GM21423 (cell line): ENCODE data around the gene ASB7.
"Not testable (repeated sequence)": the region's sequence is repeated elsewhere in the genome, so short reads cannot be mapped to it uniquely, and the experiment has no call there.

Experiments used
- ATAC-seq: cut with Tn5 transposase; IDR thresholded peaks from one replicate; pipeline ENCODE4 v1.9.1; 2021; ENCODE audit warnings: mild to moderate bottlenecking, moderate library complexity; ENCODE audit not compliant: unreplicated experiment

The ASB7 gene

GRCh38 chr15:100602064-100602822, at the start of gene ASB7, which contains the start of gene LINS1:
Gene ASB7, plus strand, starts transcription at chr15:100602589. Its CDS starts 9,628 bp downstream, at chr15:100612217.
Gene LINS1, minus strand, starts transcription at chr15:100602184. Its CDS starts 21,342 bp downstream, at chr15:100580842.
- ATAC-seq: peak; percentile 90

- ATAC-seq: no peak
Observed at GRCh38 chr15:100553468-100553867, 48.9 kb upstream of the ASB7 start.

GRCh38 chr15:100558771-100559254, 43.6 kb upstream of the ASB7 start:
- ATAC-seq: no peak

GRCh38 chr15:100559330-100559729, 43.1 kb upstream of the ASB7 start:
- no peak for ATAC-seq

GRCh38 chr15:100560323-100560722, 42.1 kb upstream of the ASB7 start:
- ATAC-seq: no peak

- ATAC-seq: no peak
Observed at GRCh38 chr15:100565591-100565990, 36.8 kb upstream of the ASB7 start.

GRCh38 chr15:100566850-100567628, 35.4 kb upstream of the ASB7 start:
- ATAC-seq: no peak

- ATAC-seq: no peak
Observed at GRCh38 chr15:100569391-100569790, 33.0 kb upstream of the ASB7 start.

- ATAC-seq: peak; percentile 11
Observed at GRCh38 chr15:100570275-100570674, 32.1 kb upstream of the ASB7 start.

GRCh38 chr15:100570735-100571313, 31.6 kb upstream of the ASB7 start:
- peak; percentile 86 for ATAC-seq

- no peak for ATAC-seq
Observed at GRCh38 chr15:100571592-100572167, 30.7 kb upstream of the ASB7 start.

GRCh38 chr15:100572362-100572983, 29.9 kb upstream of the ASB7 start:
- no peak for ATAC-seq

GRCh38 chr15:100573526-100573925, 28.9 kb upstream of the ASB7 start:
- ATAC-seq: no peak

- ATAC-seq: no peak
Observed at GRCh38 chr15:100580414-100580813, 22.0 kb upstream of the ASB7 start.

- no peak for ATAC-seq
Observed at GRCh38 chr15:100588638-100589242, 13.6 kb upstream of the ASB7 start.

- not testable (repeated sequence) for ATAC-seq
Observed at GRCh38 chr15:100591163-100591562, 11.2 kb upstream of the ASB7 start.

- ATAC-seq: no peak
Observed at GRCh38 chr15:100591835-100592234, 10.6 kb upstream of the ASB7 start.

- ATAC-seq: no peak
Observed at GRCh38 chr15:100592898-100593297, 9.5 kb upstream of the ASB7 start.

- no peak for ATAC-seq
Observed at GRCh38 chr15:100593431-100593830, 9.0 kb upstream of the ASB7 start.

GRCh38 chr15:100595964-100596363, 6.4 kb upstream of the ASB7 start:
- no peak for ATAC-seq
